Endothelial cell of umbilical vein (primary cell): Measurements from ENCODE around the gene CPVL.

ENCODE experiments used
- MYC ChIP-seq: IDR thresholded peaks from one replicate; pipeline ENCODE4 v1.6.1; 2011; ENCODE audit warnings: mild to moderate bottlenecking, low read depth, low read length
- POLR2A ChIP-seq: IDR thresholded peaks from 2 replicates; pipeline ENCODE4 v1.6.1; 2012; ENCODE audit warnings: low read depth, mild to moderate bottlenecking, control low read depth, low read length
- TF ChIP-seq, protein P1 (sequence below), 2 donors: IDR thresholded peaks; 1 replicate in 1 of 2; 2 replicates in 1 of 2; pipeline ENCODE4 v1.5.1; 2011; ENCODE audit warnings: low read length in 2 of 2, mild to moderate bottlenecking in 2 of 2, moderate library complexity in 2 of 2, control low read depth in 1 of 2, inconsistent platforms in 1 of 2, low read depth in 1 of 2; ENCODE audit not compliant: insufficient read depth in 1 of 2; ENCODE audit errors: extremely low read depth in 1 of 2

DNA sequence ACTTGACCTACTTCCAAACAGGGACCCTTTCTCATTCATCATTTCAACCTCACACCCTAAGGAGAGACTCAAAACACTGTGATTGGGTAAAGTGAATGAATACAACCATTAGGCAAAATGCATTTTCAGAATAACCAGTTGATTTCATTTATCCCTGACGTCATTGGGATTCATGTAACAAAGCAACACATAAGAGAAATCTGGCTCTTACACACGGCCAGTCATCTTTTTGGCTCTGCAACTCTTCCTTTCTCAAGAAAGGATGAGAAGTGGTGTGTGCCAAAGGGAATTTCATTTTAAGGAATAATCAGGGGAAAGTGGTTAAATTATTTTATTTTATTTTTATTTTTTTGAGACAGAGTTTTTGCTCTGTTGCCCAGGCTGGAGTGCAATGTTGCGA is 83.1 kb downstream of the CPVL start:
- TF ChIP-seq, protein P1, sequence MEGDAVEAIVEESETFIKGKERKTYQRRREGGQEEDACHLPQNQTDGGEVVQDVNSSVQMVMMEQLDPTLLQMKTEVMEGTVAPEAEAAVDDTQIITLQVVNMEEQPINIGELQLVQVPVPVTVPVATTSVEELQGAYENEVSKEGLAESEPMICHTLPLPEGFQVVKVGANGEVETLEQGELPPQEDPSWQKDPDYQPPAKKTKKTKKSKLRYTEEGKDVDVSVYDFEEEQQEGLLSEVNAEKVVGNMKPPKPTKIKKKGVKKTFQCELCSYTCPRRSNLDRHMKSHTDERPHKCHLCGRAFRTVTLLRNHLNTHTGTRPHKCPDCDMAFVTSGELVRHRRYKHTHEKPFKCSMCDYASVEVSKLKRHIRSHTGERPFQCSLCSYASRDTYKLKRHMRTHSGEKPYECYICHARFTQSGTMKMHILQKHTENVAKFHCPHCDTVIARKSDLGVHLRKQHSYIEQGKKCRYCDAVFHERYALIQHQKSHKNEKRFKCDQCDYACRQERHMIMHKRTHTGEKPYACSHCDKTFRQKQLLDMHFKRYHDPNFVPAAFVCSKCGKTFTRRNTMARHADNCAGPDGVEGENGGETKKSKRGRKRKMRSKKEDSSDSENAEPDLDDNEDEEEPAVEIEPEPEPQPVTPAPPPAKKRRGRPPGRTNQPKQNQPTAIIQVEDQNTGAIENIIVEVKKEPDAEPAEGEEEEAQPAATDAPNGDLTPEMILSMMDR (IDR thresholded peaks at IDR 0.05; ENCODE audit: extremely low read depth in 1 of 2, insufficient read depth in 1 of 2, low read depth in 1 of 2, low read length in 2 of 2): no peak
- TF ChIP-seq MYC (no peak), POLR2A (no peak)
